T47D (cell line): ENCODE results near the gene IDI1.

Source experiments
- DNase-seq, 2 experiments: peaks; one replicate each; pipeline versions ENCODE4 v3.0.0 to v3.0.0-alpha.2; 2011 to 2012; ENCODE audit warnings: low read depth in 1 of 2, low spot score in 1 of 2
- JUND ChIP-seq: IDR thresholded peaks from 2 replicates; pipeline ENCODE4 v1.6.1; 2012; ENCODE audit warnings: low read depth
- in situ Hi-C: cut with HindIII; loops from 2 replicates; pipeline ENCODE4 v1.10.0; 2016; ENCODE audit warnings: low sequenced_read_pairs, low pct_unique_long_range_greater_than_20kb

The IDI1 gene

DNA sequence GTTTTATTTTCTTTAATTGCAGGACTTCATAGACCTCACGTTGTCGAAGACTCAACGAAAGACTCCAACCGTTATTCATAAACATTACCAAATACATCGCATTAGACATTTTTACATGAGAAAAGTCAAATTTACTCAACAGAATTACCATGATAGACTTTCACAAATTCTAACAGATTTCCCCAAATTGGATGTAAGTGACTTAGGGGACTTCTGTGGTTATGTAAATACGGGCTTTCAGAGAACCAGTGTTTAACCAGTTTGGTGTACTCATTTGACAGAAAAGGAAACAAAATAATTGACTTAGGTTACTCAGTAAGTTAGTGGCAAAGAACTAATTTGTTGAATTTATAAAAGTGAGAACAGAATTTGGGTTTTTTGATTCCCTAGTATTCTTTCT, 56.5 kb downstream of the IDI1 start:
- in situ Hi-C loops: no loop called here
- TF ChIP-seq JUND: no peak
- no peak for DNase-seq

GRCh38 chr10:990808-991207, 58.1 kb downstream of the IDI1 start:
- DNase-seq: no peak
- no peak for TF ChIP-seq JUND
- in situ Hi-C loops: no loop called here
